ENCODE measurements around the gene UQCC2. TPM values are rescaled to one million over a fixed set of nuclear protein-coding genes. Genes with fewer than 3 reads are reported as not detected.

The UQCC2 gene
- total RNA-seq, 1 donor from 2014 or later: 54.9 TPM

GRCh38 chr6:33733709-33734007, 22.2 kb upstream of the UQCC2 start:
- Mint-ChIP-seq H3K4me3 (ENCODE audit: unreplicated experiment) (no peak overlapping the region), H3K9me3 (ENCODE audit: unreplicated experiment) (no peaks in the 10 kb centered on the region), H3K36me3 (ENCODE audit: low read depth, unreplicated experiment) (no peaks in the 10 kb centered on the region), H3K27me3 (ENCODE audit: unreplicated experiment) (peaks cover 5% of the 10 kb centered on the region), H3K27ac (ENCODE audit: unreplicated experiment) (no peak overlapping the region), H3K4me1 (ENCODE audit: unreplicated experiment) (peaks cover 4% of the 10 kb centered on the region)
- no peak for DNase-seq (ENCODE audit: low spot score)
- TF ChIP-seq CTCF (IDR thresholded peaks at IDR 0.05; ENCODE audit: unreplicated experiment): no peak

- H3K36me3 Mint-ChIP-seq (ENCODE audit: low read depth, unreplicated experiment): no peaks in the 10 kb centered on the region
- H3K9me3 Mint-ChIP-seq (ENCODE audit: unreplicated experiment): no peaks in the 10 kb centered on the region
- no peak overlapping the region for H3K27ac Mint-ChIP-seq (ENCODE audit: unreplicated experiment)
- H3K4me1 Mint-ChIP-seq (ENCODE audit: unreplicated experiment): peaks cover 4% of the 10 kb centered on the region
- TF ChIP-seq CTCF (IDR thresholded peaks at IDR 0.05; ENCODE audit: unreplicated experiment): no peak
- H3K4me3 Mint-ChIP-seq (ENCODE audit: unreplicated experiment): no peak overlapping the region
- no peak for DNase-seq (ENCODE audit: low spot score)
- H3K27me3 Mint-ChIP-seq (ENCODE audit: unreplicated experiment): peaks cover 5% of the 10 kb centered on the region
Measured at GRCh38 chr6:33732817-33733708, 21.6 kb upstream of the UQCC2 start.

GRCh38 chr6:33732385-33732784, 20.9 kb upstream of the UQCC2 start:
- no peak for DNase-seq (ENCODE audit: low spot score)
- TF ChIP-seq CTCF (IDR thresholded peaks at IDR 0.05; ENCODE audit: unreplicated experiment): no peak
- no peak overlapping the region for H3K27ac Mint-ChIP-seq (ENCODE audit: unreplicated experiment)
- H3K4me3 Mint-ChIP-seq (ENCODE audit: unreplicated experiment): no peak overlapping the region
- H3K27me3 Mint-ChIP-seq (ENCODE audit: unreplicated experiment): peaks cover 5% of the 10 kb centered on the region
- H3K4me1 Mint-ChIP-seq (ENCODE audit: unreplicated experiment): peaks cover 3% of the 10 kb centered on the region
- H3K9me3 Mint-ChIP-seq (ENCODE audit: unreplicated experiment): no peaks in the 10 kb centered on the region
- H3K36me3 Mint-ChIP-seq (ENCODE audit: low read depth, unreplicated experiment): no peaks in the 10 kb centered on the region

GRCh38 chr6:33731751-33732282, 20.3 kb upstream of the UQCC2 start:
- Mint-ChIP-seq H3K9me3 (ENCODE audit: unreplicated experiment) (no peaks in the 10 kb centered on the region), H3K4me3 (ENCODE audit: unreplicated experiment) (no peak overlapping the region), H3K27ac (ENCODE audit: unreplicated experiment) (peak overlapping the region; percentile 36)

More at GRCh38 chr6:33731751-33732282, 20.3 kb upstream of the UQCC2 start:
- Mint-ChIP-seq H3K4me1 (ENCODE audit: unreplicated experiment) (no peaks in the 10 kb centered on the region), H3K27me3 (ENCODE audit: unreplicated experiment) (peaks cover 3% of the 10 kb centered on the region), H3K36me3 (ENCODE audit: low read depth, unreplicated experiment) (no peaks in the 10 kb centered on the region)
- DNase-seq (ENCODE audit: low spot score): no peak
- TF ChIP-seq CTCF (IDR thresholded peaks at IDR 0.05; ENCODE audit: unreplicated experiment): no peak

Data from endothelial cell (in vitro differentiated cells).